WTC11 (cell line): ENCODE data around the gene OXSM.

Experiments used
- CREB1 ChIP-seq: sonication (generic); formaldehyde crosslinking; IDR thresholded peaks from 2 replicates; pipeline ENCODE4 v1.8.0; 2023; ENCODE audit warnings: mild to moderate bottlenecking, missing genetic modification reagents
- CTCF ChIP-seq: fragments of 200-600 bp; IDR thresholded peaks from 2 replicates; pipeline ENCODE4 v1.8.0; 2022; ENCODE audit warnings: antibody characterized with exemption
- E2F5 ChIP-seq: sonication (generic); formaldehyde crosslinking; IDR thresholded peaks from 2 replicates; pipeline ENCODE4 v1.8.1; 2022; ENCODE audit warnings: mild to moderate bottlenecking, moderate library complexity, missing genetic modification reagents
- ELF4 ChIP-seq: sonication (generic); formaldehyde crosslinking; IDR thresholded peaks from 2 replicates; pipeline ENCODE4 v1.8.1; 2022; ENCODE audit warnings: low read depth, mild to moderate bottlenecking, moderate library complexity, missing genetic modification reagents
- FOXK1 ChIP-seq: sonication (generic); formaldehyde crosslinking; IDR thresholded peaks from 2 replicates; pipeline ENCODE4 v1.8.0; 2022; ENCODE audit warnings: mild to moderate bottlenecking, moderate library complexity, missing genetic modification reagents
- TEAD1 ChIP-seq: sonication (generic); formaldehyde crosslinking; IDR thresholded peaks from 2 replicates; pipeline ENCODE4 v1.8.0; 2022; ENCODE audit warnings: mild to moderate bottlenecking, missing genetic modification reagents
- USF2 ChIP-seq: sonication (generic); formaldehyde crosslinking; IDR thresholded peaks from 2 replicates; pipeline ENCODE4 v1.8.1; 2023; ENCODE audit warnings: mild to moderate bottlenecking, missing genetic modification reagents, moderate library complexity
- ZNF263 ChIP-seq: sonication (generic); formaldehyde crosslinking; IDR thresholded peaks from 2 replicates; pipeline ENCODE4 v1.8.1; 2022; ENCODE audit warnings: low read depth, mild to moderate bottlenecking, moderate library complexity, missing genetic modification reagents
- TF ChIP-seq, protein P1 (sequence below): sonication (generic); formaldehyde crosslinking; IDR thresholded peaks from 2 replicates; pipeline ENCODE4 v1.8.1; 2023; ENCODE audit warnings: mild to moderate bottlenecking, missing genetic modification reagents

- TF ChIP-seq CTCF, result no peak
- TF ChIP-seq, protein P1, sequence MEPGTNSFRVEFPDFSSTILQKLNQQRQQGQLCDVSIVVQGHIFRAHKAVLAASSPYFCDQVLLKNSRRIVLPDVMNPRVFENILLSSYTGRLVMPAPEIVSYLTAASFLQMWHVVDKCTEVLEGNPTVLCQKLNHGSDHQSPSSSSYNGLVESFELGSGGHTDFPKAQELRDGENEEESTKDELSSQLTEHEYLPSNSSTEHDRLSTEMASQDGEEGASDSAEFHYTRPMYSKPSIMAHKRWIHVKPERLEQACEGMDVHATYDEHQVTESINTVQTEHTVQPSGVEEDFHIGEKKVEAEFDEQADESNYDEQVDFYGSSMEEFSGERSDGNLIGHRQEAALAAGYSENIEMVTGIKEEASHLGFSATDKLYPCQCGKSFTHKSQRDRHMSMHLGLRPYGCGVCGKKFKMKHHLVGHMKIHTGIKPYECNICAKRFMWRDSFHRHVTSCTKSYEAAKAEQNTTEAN, result no peak
- TF ChIP-seq ZNF263 (CRISPR knock-in tag), result no peak
- no peak for TF ChIP-seq CREB1
- no peak for TF ChIP-seq E2F5
- no peak for TF ChIP-seq ELF4 (CRISPR knock-in tag)
- no peak for TF ChIP-seq TEAD1
- no peak for TF ChIP-seq USF2 (CRISPR knock-in tag)
- no peak for TF ChIP-seq FOXK1 (CRISPR knock-in tag)
Measured at GRCh38 chr3:25826510-25826909, 36.6 kb downstream of the OXSM start.
